Ramos (cell line): ENCODE data around the gene SLC2A5.
"Not testable (repeated sequence)": the region's sequence is repeated elsewhere in the genome, so short reads cannot be mapped to it uniquely, and the experiment has no call there.

Experiments
- in situ Hi-C: fragments of 300-500 bp; cut with MboI; formaldehyde crosslinking; loops from one replicate; pipeline ENCODE4 v1.14.3; 2022; ENCODE audit warnings: low sequenced_read_pairs; ENCODE audit not compliant: unreplicated experiment

The SLC2A5 gene

GRCh38 chr1:9014475-9015375, 54.7 kb downstream of the SLC2A5 start:
- in situ Hi-C loops: loop anchor here (5.0 kb wide), 1 partner anchor 88 kb away; no protein-coding TSS in a partner anchor

GRCh38 chr1:9013819-9014218, 55.6 kb downstream of the SLC2A5 start:
- in situ Hi-C loops: loop anchor here (5.0 kb wide), 1 partner anchor 88 kb away; no protein-coding TSS in a partner anchor

- in situ Hi-C loops: loop anchor here (5.0 kb wide), 1 partner anchor 91 kb away; no protein-coding TSS in a partner anchor
These were observed 58.6 kb downstream of the SLC2A5 start for GRCh38 chr1:9010781-9011323.

- in situ Hi-C loops: loop anchor here (5.0 kb wide), 1 partner anchor 93 kb away; no protein-coding TSS in a partner anchor
These were observed 59.7 kb downstream of the SLC2A5 start for GRCh38 chr1:9009438-9010370.

- in situ Hi-C loops: no loop called here
These were observed 61.2 kb downstream of the SLC2A5 start for GRCh38 chr1:9008236-9008635.

- in situ Hi-C loops: no loop called here
These were observed 62.3 kb downstream of the SLC2A5 start for GRCh38 chr1:9006956-9007615.

- in situ Hi-C loops: no loop called here
These were observed 64.1 kb downstream of the SLC2A5 start for GRCh38 chr1:9005395-9005708.

- in situ Hi-C loops: no loop called here
These were observed 64.6 kb downstream of the SLC2A5 start for GRCh38 chr1:9004700-9005394.

- in situ Hi-C loops: no loop called here
These were observed 65.3 kb downstream of the SLC2A5 start for GRCh38 chr1:9004031-9004699.

- in situ Hi-C loops: not testable (repeated sequence)
These were observed 67.2 kb downstream of the SLC2A5 start for GRCh38 chr1:9002215-9002560.

- in situ Hi-C loops: not testable (repeated sequence)
These were observed 67.8 kb downstream of the SLC2A5 start for GRCh38 chr1:9001534-9002214.

- in situ Hi-C loops: loop anchor here (5.0 kb wide), 1 partner anchor 77 kb away; no protein-coding TSS in a partner anchor
These were observed 75.3 kb downstream of the SLC2A5 start for GRCh38 chr1:8993962-8994675.

GRCh38 chr1:8992936-8993687, 76.3 kb downstream of the SLC2A5 start:
- in situ Hi-C loops: loop anchor here (5.0 kb wide), 1 partner anchor 76 kb away; no protein-coding TSS in a partner anchor

- in situ Hi-C loops: loop anchor here (5.0 kb wide), 1 partner anchor 73 kb away; no protein-coding TSS in a partner anchor
These were observed 79.6 kb downstream of the SLC2A5 start for GRCh38 chr1:8989821-8990220.

GRCh38 chr1:8989061-8989460, 80.4 kb downstream of the SLC2A5 start:
- in situ Hi-C loops: no loop called here

- in situ Hi-C loops: no loop called here
These were observed 80.8 kb downstream of the SLC2A5 start for GRCh38 chr1:8988618-8988967.
